Left ventricle myocardium superior (tissue), 1 donor: ENCODE measurements around the gene ZRANB3. TPM values are rescaled to one million over a fixed set of nuclear protein-coding genes. Genes with fewer than 3 reads are reported as not detected.

ENCODE experiments used
- ATAC-seq: fragments of 200-7000 bp; cut with Tn5 transposase; one replicate; pipeline ENCODE4 v1.9.1; 2020; ENCODE audit warnings: mild to moderate bottlenecking, moderate library complexity
- DNase-seq: peaks from one replicate; pipeline ENCODE4 v3.0.0-alpha.2; 2020
- intact Hi-C: fragments of 100-400 bp; cut with micrococcal nuclease; formaldehyde crosslinking; loops from one replicate; pipeline ENCODE4 v1.11.0; 2022
- total RNA-seq: library from RNA; stranded (reverse); fragmentation: NEBNext Ultra II Directional; extraction: Animal tissue kit (Norgen Biotek cat#: 25700); gene quantifications from one replicate; pipeline ENCODE4 v1.2.1, GENCODE V29; 2021
- donor health status: DM: no; HTN: yes; CAD: no; lungs with severe emphysema.

The ZRANB3 gene
- total RNA-seq, 1 donor from 2014 or later: 2.7 TPM

- intact Hi-C loops: no loop called here
Measured at GRCh38 chr2:135203944-135204343, 327.1 kb downstream of the ZRANB3 start.

GRCh38 chr2:135202751-135203150 lies 328.3 kb downstream of the ZRANB3 start:
- intact Hi-C loops: no loop called here
- ATAC-seq (no peak), DNase-seq (no peak)

More at GRCh38 chr2:135203944-135204343, 327.1 kb downstream of the ZRANB3 start:
- ATAC-seq: no peak
- DNase-seq: no peak

GRCh38 chr2:135198481-135198880 lies 332.5 kb downstream of the ZRANB3 start:
- intact Hi-C loops: no loop called here
- no peak for ATAC-seq

GRCh38 chr2:135190799-135191198 lies 340.2 kb downstream of the ZRANB3 start:
- DNase-seq (no peak), ATAC-seq (no peak)
- intact Hi-C loops: no loop called here

More at GRCh38 chr2:135198481-135198880, 332.5 kb downstream of the ZRANB3 start:
- no peak for DNase-seq

- ATAC-seq (no peak), DNase-seq (no peak)
- intact Hi-C loops: no loop called here
Measured at GRCh38 chr2:135189148-135189547, 341.9 kb downstream of the ZRANB3 start.

- DNase-seq (no peak), ATAC-seq (no peak)
- intact Hi-C loops: no loop called here
Measured at GRCh38 chr2:135187270-135187669, 343.7 kb downstream of the ZRANB3 start.

GRCh38 chr2:135186054-135186453 lies 345.0 kb downstream of the ZRANB3 start:
- ATAC-seq (peak; percentile 90), DNase-seq (no peak)

GRCh38 chr2:135183822-135184221 lies 347.2 kb downstream of the ZRANB3 start:
- ATAC-seq (no peak), DNase-seq (no peak)
- intact Hi-C loops: no loop called here

More at GRCh38 chr2:135186054-135186453, 345.0 kb downstream of the ZRANB3 start:
- intact Hi-C loops: no loop called here

- ATAC-seq (no peak), DNase-seq (no peak)
- intact Hi-C loops: no loop called here
Measured at GRCh38 chr2:135182601-135183000, 348.4 kb downstream of the ZRANB3 start.

- ATAC-seq (no peak), DNase-seq (no peak)
- intact Hi-C loops: no loop called here
Measured at GRCh38 chr2:135182190-135182589, 348.8 kb downstream of the ZRANB3 start.

- intact Hi-C loops: no loop called here
- ATAC-seq: no peak
- DNase-seq: no peak
Measured at GRCh38 chr2:135179689-135180088, 351.3 kb downstream of the ZRANB3 start.

- DNase-seq: no peak
- intact Hi-C loops: no loop called here
- ATAC-seq: no peak
Measured at GRCh38 chr2:135175177-135175576, 355.8 kb downstream of the ZRANB3 start.

- no peak for ATAC-seq
- intact Hi-C loops: no loop called here
- no peak for DNase-seq
Measured at GRCh38 chr2:135174810-135175093, 356.3 kb downstream of the ZRANB3 start.

GRCh38 chr2:135174049-135174809 lies 356.8 kb downstream of the ZRANB3 start:
- intact Hi-C loops: no loop called here
- ATAC-seq: peak; percentile 11
- no peak for DNase-seq

GRCh38 chr2:135169900-135170753 lies 360.9 kb downstream of the ZRANB3 start:
- DNase-seq: no peak
- intact Hi-C loops: no loop called here
- no peak for ATAC-seq

GRCh38 chr2:135168204-135168856 lies 362.7 kb downstream of the ZRANB3 start:
- ATAC-seq: no peak
- intact Hi-C loops: no loop called here
- DNase-seq: no peak

GRCh38 chr2:135167273-135167672 lies 363.7 kb downstream of the ZRANB3 start:
- ATAC-seq (no peak), DNase-seq (no peak)
- intact Hi-C loops: no loop called here

GRCh38 chr2:135164431-135164830 lies 366.6 kb downstream of the ZRANB3 start:
- ATAC-seq (no peak), DNase-seq (no peak)
- intact Hi-C loops: no loop called here

GRCh38 chr2:135163901-135164300 lies 367.1 kb downstream of the ZRANB3 start:
- ATAC-seq (no peak), DNase-seq (no peak)
- intact Hi-C loops: no loop called here

- intact Hi-C loops: no loop called here
- DNase-seq: no peak
- ATAC-seq: no peak
Measured at GRCh38 chr2:135163306-135163705, 367.7 kb downstream of the ZRANB3 start.
